ENCODE measurements around the gene DMWD. TPM values are rescaled to one million over a fixed set of nuclear protein-coding genes. Genes with fewer than 3 reads are reported as not detected.

The DMWD gene
- 32.6 and 34.7 TPM in 2 replicates for total RNA-seq

GRCh38 chr19:45792470-45793177 is at the start of gene DMWD:
Gene DMWD (minus strand): TSS chr19:45792845. CDS start chr19:45792756, 89 bp downstream.

GRCh38 chr19:45814851-45815480 is 22.3 kb upstream of the DMWD start, which contains the start of gene RSPH6A:
Gene RSPH6A (minus strand): TSS chr19:45815308. CDS start chr19:45815176, 132 bp downstream.

GRCh38 chr19:45782162-45782691 is 10.4 kb downstream of the DMWD start, which contains the start of gene DMPK:
Gene DMPK (minus strand): TSS chr19:45782490. CDS start chr19:45782352, 138 bp downstream.

GRCh38 chr19:45768984-45769782 is 23.5 kb downstream of the DMWD start, which contains the start of gene SIX5:
Gene SIX5 (minus strand): TSS chr19:45769252. CDS start chr19:45768844, 408 bp downstream.

GRCh38 chr19:45733160-45733810 is 59.4 kb downstream of the DMWD start, which contains the start of gene MEIOSIN:
Gene MEIOSIN (plus strand): TSS chr19:45733439. CDS start chr19:45735377, 1,938 bp downstream.

Other genes with a start within 250 kb of the DMWD start
- gene OPA3, start 208.0 kb downstream of the DMWD start, total RNA-seq: 4.4 TPM in 2 replicates
- 0.40 and 0.99 TPM in 2 replicates for gene GPR4, start 190.6 kb downstream of the DMWD start, total RNA-seq
- 46.1 and 55.6 TPM in 2 replicates for gene EML2, start 153.4 kb downstream of the DMWD start, total RNA-seq
- 0.12 and 0.26 TPM in 2 replicates for gene GIPR, start 124.6 kb downstream of the DMWD start, total RNA-seq
- 676 and 796 TPM in 2 replicates for gene SNRPD2, start 100.9 kb downstream of the DMWD start, total RNA-seq
- 7.2 and 9.4 TPM in 2 replicates for gene QPCTL, start 100.2 kb downstream of the DMWD start, total RNA-seq
- gene FBXO46, start 61.9 kb downstream of the DMWD start, total RNA-seq: 2.2 and 2.8 TPM in 2 replicates
- gene MEIOSIN, start 59.4 kb downstream of the DMWD start, total RNA-seq: not detected in 2 replicates
- gene SIX5, start 23.6 kb downstream of the DMWD start, total RNA-seq: 5.5 and 6.0 TPM in 2 replicates
- gene DMPK, start 10.4 kb downstream of the DMWD start, total RNA-seq: 169 and 191 TPM in 2 replicates
- gene RSPH6A, start 22.5 kb upstream of the DMWD start, total RNA-seq: 0.12 and 0.13 TPM in 2 replicates
- 25.2 and 29.5 TPM in 2 replicates for gene SYMPK, start 70.3 kb upstream of the DMWD start, total RNA-seq
- gene FOXA3, start 71.5 kb upstream of the DMWD start, total RNA-seq: not detected in 2 replicates
- 17.8 and 21.4 TPM in 2 replicates for gene IRF2BP1, start 93.3 kb upstream of the DMWD start, total RNA-seq
- gene MYPOP, start 109.8 kb upstream of the DMWD start, total RNA-seq: 0.53 and 1.1 TPM in 2 replicates
- not detected in 2 replicates for gene NANOS2, start 121.9 kb upstream of the DMWD start, total RNA-seq
- 0.12 and 0.13 TPM in 2 replicates for gene NOVA2, start 181.0 kb upstream of the DMWD start, total RNA-seq
- gene CCDC61, start 202.6 kb upstream of the DMWD start, total RNA-seq: 4.8 and 6.2 TPM in 2 replicates
- not detected in 2 replicates for gene PGLYRP1, start 230.2 kb upstream of the DMWD start, total RNA-seq
- gene IGFL4, start 248.2 kb upstream of the DMWD start, total RNA-seq: 0.06 TPM in 1 of 2 replicates, not detected in the other